A549 treated with AZD9567 at 1 μM for 4 hours (cell line): ENCODE data around the gene HSPB7. TPM values are rescaled to one million over a fixed set of nuclear protein-coding genes. Genes with fewer than 3 reads are reported as not detected.

Source experiments
- total RNA-seq: library from RNA; stranded (reverse); fragments of 200-300 nt; extraction: Qiagen RNA extraction; gene quantifications from 5 replicates; pipeline ENCODE4 v1.2.3, GENCODE V29; 2022; ENCODE audit not compliant: insufficient read depth

The HSPB7 gene
- total RNA-seq, result 0.05 to 0.10 TPM in 2 of 5 replicates, not detected in the others

DNA sequence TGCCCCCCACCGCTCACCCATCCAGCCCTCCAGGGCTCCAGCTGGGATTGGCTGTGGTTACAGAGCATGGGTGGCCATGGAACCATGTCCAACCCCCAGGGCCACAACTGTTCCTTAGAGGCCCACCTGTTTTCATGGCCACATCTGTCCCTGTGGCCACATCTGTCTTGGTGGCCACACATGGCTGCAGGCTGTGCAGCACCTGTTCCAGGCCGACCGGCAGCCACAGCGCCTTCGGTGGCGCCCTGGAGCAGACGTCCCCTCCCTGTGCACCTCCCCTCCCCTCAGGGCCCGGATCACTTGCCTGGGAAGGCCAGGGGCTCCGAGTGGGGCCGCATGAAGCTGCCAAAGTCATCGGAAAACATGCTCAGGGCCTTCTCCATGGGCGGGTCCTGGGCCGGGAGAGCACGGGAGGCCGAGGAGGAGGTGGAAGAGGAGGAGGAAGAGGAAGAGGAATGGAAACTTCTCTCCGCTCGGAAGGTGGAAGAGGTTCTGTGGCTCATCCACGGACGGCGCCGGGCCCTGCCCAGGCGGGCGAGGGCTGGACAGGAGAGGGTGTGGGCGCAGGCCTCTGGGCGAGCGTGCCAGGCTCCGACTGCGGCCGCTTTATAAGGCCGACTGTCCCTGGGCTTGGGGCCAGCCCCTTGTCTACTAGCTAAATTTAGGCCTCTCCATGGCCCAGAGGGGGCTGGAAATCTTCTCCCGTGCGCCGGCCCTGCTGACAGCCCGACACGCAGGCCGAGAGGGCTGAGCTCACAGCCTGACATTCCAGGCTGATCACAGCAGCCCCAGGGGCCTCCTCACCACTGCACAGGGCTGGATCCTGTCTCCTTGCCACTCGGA is at the start of gene HSPB7:
Gene HSPB7 (minus strand): TSS at position 583 of the 843 bp plus-strand sequence. CDS start 80 bp downstream, at position 503.

DNA sequence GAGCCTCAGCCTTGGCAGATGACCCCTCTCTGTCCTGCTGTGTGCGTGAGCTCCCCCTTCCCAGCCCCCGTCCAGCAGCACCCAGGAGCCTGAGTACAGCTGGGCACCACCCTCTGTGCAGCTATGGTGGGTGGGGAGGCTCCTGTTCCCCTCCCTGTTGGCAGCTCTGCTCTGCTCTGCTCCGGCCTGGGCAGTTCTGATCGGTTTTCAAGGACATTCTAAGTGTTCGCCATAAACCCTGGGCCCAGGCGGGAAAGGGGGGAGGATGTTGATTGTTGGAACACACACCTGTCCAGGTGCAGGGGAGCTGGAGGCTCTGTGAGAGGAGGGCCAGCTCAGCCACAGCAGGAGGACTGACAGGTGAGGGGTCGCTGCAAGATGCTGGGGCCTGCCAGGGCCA is 25.7 kb upstream of the HSPB7 start, which contains the start of gene CLCNKB:
Gene CLCNKB (plus strand): TSS at position 262 of the 400 bp plus-strand sequence. CDS start 711 bp downstream, outside the sequence.

DNA sequence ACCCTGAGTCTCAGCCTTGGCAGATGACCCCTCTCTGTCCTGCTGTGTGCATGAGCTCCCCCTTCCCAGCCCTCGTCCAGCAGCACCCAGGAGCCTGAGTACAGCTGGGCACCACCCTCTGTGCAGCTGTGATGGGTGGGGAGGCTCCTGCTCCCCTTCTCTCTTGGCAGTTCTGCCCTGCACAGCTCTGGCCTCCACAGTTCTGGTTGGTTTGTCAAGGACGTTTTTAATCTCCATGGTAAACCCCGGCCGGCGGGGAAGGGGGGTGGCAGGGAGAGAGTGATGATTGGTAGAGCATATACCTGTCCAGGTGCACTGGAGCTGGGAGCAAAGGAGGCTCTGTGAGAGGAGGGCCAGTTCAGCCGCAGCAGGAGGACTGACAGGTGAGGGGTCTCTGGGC is 3.8 kb upstream of the HSPB7 start, which contains the start of gene CLCNKA:
Gene CLCNKA (plus strand): TSS at position 356 of the 400 bp plus-strand sequence. CDS start 584 bp downstream, outside the sequence.

DNA sequence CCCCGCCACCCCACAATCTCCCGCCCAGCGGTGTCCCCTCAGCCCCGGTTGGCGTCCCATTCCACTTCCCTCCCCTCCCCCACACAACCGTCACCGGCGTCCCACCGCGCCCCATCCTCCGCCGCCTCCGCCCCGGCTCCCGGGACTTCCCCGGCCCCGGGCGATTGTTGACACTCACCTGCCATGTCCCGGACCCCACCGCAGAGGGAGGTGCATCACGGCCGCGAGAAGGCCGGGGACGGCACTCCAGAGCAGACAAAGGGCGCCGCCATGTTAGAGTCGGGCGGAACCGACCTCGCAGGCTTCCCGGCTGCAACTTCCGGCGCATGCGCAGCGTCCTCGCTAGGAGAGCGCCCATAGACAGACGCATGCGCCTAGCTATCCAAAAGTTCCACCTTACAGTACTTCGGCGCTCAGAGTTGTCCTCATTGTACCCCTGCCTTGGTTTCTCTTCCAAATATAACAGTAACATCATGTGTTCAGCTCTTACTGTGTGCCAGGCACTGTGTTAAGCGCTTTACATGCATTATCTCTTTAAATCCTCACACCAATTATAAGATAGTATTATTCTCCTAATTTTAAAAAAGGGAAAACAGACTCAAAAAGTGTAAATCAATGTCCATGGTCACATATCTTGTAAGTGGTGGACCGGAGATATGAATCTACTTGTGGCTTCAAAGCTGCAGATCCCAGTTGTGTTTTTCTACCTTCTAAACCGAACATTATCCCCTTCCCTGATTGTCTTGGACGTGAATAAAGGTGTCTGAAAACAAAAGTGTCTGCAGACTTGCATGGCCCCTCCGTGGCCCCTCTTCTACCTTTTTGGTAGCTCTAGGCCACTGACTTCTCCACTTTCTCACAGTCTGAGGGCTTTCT is 41.8 kb downstream of the HSPB7 start, which contains the start of gene ZBTB17:
Gene ZBTB17 (minus strand): TSS at position 297 of the 876 bp plus-strand sequence. CDS start 27,606 bp downstream, outside the sequence.

Other genes starting within 250 kb of the HSPB7 start
- 2.4 to 7.2 TPM (median 6.8 TPM) in 5 replicates for gene UQCRHL, start 210.4 kb downstream of the HSPB7 start, total RNA-seq
- 37.6 to 48.1 TPM (median 42.4 TPM) in 5 replicates for gene SPEN, start 170.3 kb downstream of the HSPB7 start, total RNA-seq
- gene ZBTB17, start 41.9 kb downstream of the HSPB7 start, total RNA-seq, result 11.9 to 14.4 TPM (median 14.2 TPM) in 5 replicates
- gene SRARP, start 13.8 kb downstream of the HSPB7 start, total RNA-seq, result not detected in 5 replicates
- 0.05 to 0.13 TPM (median 0.07 TPM) in 4 of 5 replicates, not detected in the other for gene CLCNKA, start 4.0 kb upstream of the HSPB7 start, total RNA-seq
- 0.03 to 0.14 TPM (median 0.09 TPM) in 4 of 5 replicates, not detected in the other for gene CLCNKB, start 25.7 kb upstream of the HSPB7 start, total RNA-seq
- 7.7 to 15.6 TPM (median 15.0 TPM) in 5 replicates for gene FAM131C, start 55.6 kb upstream of the HSPB7 start, total RNA-seq
- 107 to 138 TPM (median 123 TPM) in 5 replicates for gene EPHA2, start 138.0 kb upstream of the HSPB7 start, total RNA-seq
- gene ARHGEF19, start 194.6 kb upstream of the HSPB7 start, total RNA-seq, result 2.3 to 6.6 TPM (median 5.6 TPM) in 5 replicates
- 2.4 to 3.9 TPM (median 3.1 TPM) in 4 of 5 replicates, not detected in the other for gene CPLANE2, start 219.1 kb upstream of the HSPB7 start, total RNA-seq